H1 (cell line): ENCODE results near the gene POF1B.

Source experiments
- ATF2 ChIP-seq: IDR thresholded peaks from 2 replicates; pipeline ENCODE4 v1.6.1; 2012; ENCODE audit warnings: low read length, inconsistent platforms
- CBX8 ChIP-seq: fragments of 300-800, 300-1000 bp; sonication (generic); IDR thresholded peaks from 2 replicates; pipeline ENCODE4 v1.7.1; 2016; ENCODE audit warnings: low read depth, low read length, borderline replicate concordance
- CTCF ChIP-seq, 3 experiments: IDR thresholded peaks; 1 replicate in 2 of 3; 2 replicates in 1 of 3; pipeline versions ENCODE4 v1.5.1 to v1.6.1; 2011; ENCODE audit warnings: low read length in 3 of 3, mild to moderate bottlenecking in 3 of 3, inconsistent platforms in 2 of 3, low read depth in 1 of 3, moderate library complexity in 1 of 3; ENCODE audit not compliant: insufficient read depth in 1 of 3; ENCODE audit errors: control extremely low read depth in 1 of 3
- EGR1 ChIP-seq: IDR thresholded peaks from 2 replicates; pipeline ENCODE4 v1.6.1; 2011; ENCODE audit warnings: low read depth, low read length, borderline replicate concordance
- HDAC6 ChIP-seq: IDR thresholded peaks from one replicate; pipeline ENCODE4 v1.7.1; 2012; ENCODE audit warnings: low read depth, mild to moderate bottlenecking, inconsistent platforms, low read length, moderate library complexity
- POLR2A ChIP-seq, 2 experiments: IDR thresholded peaks; 1 replicate in 1 of 2; 2 replicates in 1 of 2; pipeline ENCODE4 v1.6.1; 2011; ENCODE audit warnings: low read depth in 2 of 2, low read length in 2 of 2, mild to moderate bottlenecking in 2 of 2; ENCODE audit errors: control extremely low read depth in 1 of 2
- TBP ChIP-seq: IDR thresholded peaks from 2 replicates; pipeline ENCODE4 v1.6.1; 2011; ENCODE audit warnings: low read depth, low read length, improper control_type of control experiment

- no peak for TF ChIP-seq POLR2A (IDR thresholded peaks at IDR 0.05; ENCODE audit: control extremely low read depth in 1 of 2, low read depth in 2 of 2, low read length in 2 of 2)
- no peak for TF ChIP-seq EGR1
- no peak for TF ChIP-seq HDAC6
- no peak for TF ChIP-seq CBX8
- no peak for TF ChIP-seq CTCF (IDR thresholded peaks at IDR 0.05; ENCODE audit: control extremely low read depth in 1 of 3, insufficient read depth in 1 of 3, low read depth in 1 of 3, low read length in 3 of 3)
- no peak for TF ChIP-seq TBP
- no peak for TF ChIP-seq ATF2
Measured at GRCh38 chrX:85419293-85419692, 39.8 kb upstream of the POF1B start.
